GM19467 (cell line): ENCODE results near the gene PMCH.
"Not testable (repeated sequence)": the region's sequence is repeated elsewhere in the genome, so short reads cannot be mapped to it uniquely, and the experiment has no call there.

Source experiments
- ATAC-seq: cut with Tn5 transposase; IDR thresholded peaks from one replicate; pipeline ENCODE4 v1.9.1; 2021; ENCODE audit warnings: mild to moderate bottlenecking, moderate library complexity; ENCODE audit not compliant: unreplicated experiment

PMCH gene

DNA sequence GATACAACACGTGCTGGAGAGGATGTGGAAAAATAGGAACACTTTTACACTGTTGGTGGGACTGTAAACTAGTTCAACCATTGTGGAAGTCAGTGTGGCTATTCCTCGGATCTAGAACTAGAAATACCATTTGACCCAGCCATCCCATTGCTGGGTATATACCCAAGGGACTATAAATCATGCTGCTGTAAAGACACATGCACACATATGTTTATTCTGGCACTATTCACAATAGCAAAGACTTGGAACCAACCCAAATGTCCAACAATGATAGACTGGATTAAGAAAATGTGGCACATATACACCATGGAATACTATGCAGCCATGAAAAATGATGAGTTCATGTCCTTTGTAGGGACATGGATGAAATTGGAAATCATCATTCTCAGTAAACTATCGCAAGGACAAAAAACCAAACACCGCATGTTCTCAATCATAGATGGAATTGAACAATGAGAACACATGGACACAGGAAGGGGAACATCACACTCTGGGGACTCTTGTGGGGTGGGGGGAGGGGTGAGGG is 50.5 kb downstream of the PMCH start:
- ATAC-seq, result not testable (repeated sequence)
